Occipital lobe (tissue), 2 donors: ENCODE data around the gene POLR2J. TPM values are rescaled to one million over a fixed set of nuclear protein-coding genes. Genes with fewer than 3 reads are reported as not detected.
"Not testable (repeated sequence)": the region's sequence is repeated elsewhere in the genome, so short reads cannot be mapped to it uniquely, and the experiment has no call there.

Experiments used
- DNase-seq: peaks from one replicate; lab custom pipeline; 2025; lab: John Stamatoyannopoulos, UW
- total RNA-seq: library from RNA; depleted of rRNA; stranded (reverse); fragments of >200 nt; gene quantifications from one replicate; pipeline ENCODE4 v1.2.3, GENCODE V29; 2014

The POLR2J gene
- total RNA-seq, 1 donor from 2014 or later = 8.1 TPM

GRCh38 chr7:102494473-102495149 lies 15.9 kb upstream of the POLR2J start:
- not testable (repeated sequence) for DNase-seq

- not testable (repeated sequence) for DNase-seq
These were observed 15.3 kb upstream of the POLR2J start for GRCh38 chr7:102494026-102494425.

DNA sequence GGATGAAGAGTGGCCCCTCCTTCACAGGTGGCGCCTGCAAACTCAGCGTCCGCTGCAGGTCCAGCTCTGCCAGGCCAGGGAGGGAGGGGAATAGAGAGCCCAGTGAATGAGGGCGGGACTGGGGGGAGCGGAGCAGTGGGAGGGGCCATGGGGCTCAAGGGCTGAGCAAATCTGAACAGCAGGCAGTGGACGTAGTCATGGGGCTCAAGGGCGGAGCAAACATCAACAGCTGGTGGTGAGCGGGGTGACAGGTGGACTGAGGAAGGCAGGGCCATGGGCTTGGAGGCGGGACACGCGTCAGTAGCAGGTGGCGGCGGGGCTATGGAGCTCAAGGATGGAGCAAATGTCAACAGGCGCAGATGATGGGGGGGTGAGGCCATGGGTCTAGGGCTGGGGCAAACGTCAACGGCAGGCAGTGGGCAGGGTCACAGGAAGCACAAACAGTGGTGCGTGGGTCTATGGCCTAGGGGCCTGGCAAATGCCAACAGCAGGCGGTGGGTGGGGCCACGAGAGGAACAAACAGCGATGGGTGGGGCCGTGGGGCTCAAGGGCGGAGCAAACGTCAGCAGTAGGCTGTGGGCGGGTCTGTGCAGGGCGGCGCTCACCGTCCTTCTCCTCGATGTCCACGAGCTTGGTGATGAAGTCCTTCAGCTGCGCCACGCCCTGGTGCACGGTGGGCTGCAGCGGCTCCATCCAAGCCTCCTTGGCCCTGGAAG lies 14.7 kb upstream of the POLR2J start:
- DNase-seq = not testable (repeated sequence)

- DNase-seq = not testable (repeated sequence)
These were observed 11.9 kb upstream of the POLR2J start for GRCh38 chr7:102490529-102491075.

DNA sequence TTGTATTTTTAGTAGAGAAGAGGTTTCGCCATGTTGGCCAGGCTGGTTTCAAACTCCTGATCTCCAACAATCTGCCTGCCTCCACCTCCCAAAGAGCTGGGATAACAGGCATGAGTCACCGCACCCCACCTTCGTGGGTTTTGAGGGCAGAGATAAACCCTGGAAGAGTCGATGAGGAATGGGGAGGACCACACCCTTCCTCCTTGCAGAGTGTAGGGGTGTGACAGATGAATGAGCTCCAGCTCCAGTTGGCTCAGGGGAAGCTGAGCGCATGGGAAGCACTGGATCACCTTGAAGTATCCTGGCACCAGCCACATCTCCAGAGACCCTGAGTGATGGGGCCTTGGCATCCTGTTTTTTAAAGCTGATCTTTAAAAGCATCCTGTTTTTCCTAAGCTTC lies 5.6 kb upstream of the POLR2J start:
- DNase-seq = not testable (repeated sequence)

- not testable (repeated sequence) for DNase-seq
These were observed 3.2 kb upstream of the POLR2J start for GRCh38 chr7:102481962-102482361.

GRCh38 chr7:102479982-102480637 lies 1.4 kb upstream of the POLR2J start:
- DNase-seq = not testable (repeated sequence)

- DNase-seq = not testable (repeated sequence)
These were observed 475 bp upstream of the POLR2J start for GRCh38 chr7:102479209-102479584.

GRCh38 chr7:102474736-102475435 lies 3.8 kb downstream of the POLR2J start:
- not testable (repeated sequence) for DNase-seq

GRCh38 chr7:102474116-102474515 lies 4.6 kb downstream of the POLR2J start:
- not testable (repeated sequence) for DNase-seq

GRCh38 chr7:102473271-102473991 lies 5.3 kb downstream of the POLR2J start:
- DNase-seq = no peak

DNA sequence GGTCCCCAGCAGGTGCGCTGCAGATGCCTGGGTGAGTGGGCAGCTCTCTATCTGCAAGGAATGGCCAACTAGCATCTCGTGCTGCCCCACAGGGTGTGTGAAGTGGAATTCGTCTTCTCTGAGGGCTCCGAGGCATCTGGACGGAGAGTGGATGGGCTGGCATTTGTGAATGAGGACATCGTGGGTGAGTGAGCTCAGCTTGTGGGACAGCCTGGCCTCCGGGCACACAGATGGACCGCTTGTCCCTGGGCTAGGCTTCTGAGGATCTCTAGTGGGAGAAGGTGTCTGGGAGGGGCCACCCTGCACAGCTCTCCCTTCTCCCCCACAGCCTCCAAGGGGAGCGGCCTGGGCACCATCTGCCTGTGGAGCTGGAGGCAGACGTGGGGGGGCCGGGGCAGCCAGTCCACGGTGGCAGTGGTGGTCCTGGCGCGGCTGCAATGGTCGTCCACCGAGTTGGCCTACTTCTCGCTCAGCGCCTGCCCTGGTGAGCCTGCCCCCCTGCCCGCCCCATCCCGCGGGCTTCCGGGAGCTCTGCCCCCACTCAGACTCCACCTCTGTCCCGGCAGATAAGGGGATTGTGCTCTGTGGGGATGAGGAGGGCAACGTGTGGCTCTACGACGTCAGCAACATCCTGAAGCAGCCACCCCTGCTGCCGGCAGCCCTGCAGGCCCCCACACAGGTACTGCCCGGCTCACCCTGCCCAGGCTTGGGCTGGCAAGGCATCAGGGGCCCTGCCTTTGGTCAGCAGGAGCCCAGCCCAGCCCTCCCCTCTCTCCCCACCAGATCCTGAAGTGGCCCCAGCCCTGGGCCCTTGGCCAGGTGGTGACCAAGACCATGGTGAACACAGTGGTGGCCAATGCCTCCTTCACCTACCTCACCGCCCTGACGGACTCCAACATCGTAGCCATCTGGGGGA lies 6.3 kb downstream of the POLR2J start:
- DNase-seq = no peak

DNA sequence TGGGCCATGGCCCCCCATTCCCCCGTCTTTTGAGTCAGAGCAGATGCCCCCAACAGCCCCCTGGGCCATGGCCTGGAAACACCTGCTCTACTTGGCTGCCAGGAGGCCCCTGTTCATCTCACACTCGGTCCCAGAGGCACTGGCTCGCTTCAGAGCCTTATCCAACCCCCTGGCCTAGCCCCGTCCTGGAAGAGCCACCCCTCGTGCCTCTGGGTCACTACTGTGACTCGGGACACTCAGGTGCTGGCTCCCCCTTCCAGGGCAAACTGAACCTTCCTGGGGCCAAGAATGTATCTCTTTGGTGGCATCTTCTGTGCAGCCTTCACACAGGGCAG lies 7.0 kb downstream of the POLR2J start:
- no peak for DNase-seq

DNA sequence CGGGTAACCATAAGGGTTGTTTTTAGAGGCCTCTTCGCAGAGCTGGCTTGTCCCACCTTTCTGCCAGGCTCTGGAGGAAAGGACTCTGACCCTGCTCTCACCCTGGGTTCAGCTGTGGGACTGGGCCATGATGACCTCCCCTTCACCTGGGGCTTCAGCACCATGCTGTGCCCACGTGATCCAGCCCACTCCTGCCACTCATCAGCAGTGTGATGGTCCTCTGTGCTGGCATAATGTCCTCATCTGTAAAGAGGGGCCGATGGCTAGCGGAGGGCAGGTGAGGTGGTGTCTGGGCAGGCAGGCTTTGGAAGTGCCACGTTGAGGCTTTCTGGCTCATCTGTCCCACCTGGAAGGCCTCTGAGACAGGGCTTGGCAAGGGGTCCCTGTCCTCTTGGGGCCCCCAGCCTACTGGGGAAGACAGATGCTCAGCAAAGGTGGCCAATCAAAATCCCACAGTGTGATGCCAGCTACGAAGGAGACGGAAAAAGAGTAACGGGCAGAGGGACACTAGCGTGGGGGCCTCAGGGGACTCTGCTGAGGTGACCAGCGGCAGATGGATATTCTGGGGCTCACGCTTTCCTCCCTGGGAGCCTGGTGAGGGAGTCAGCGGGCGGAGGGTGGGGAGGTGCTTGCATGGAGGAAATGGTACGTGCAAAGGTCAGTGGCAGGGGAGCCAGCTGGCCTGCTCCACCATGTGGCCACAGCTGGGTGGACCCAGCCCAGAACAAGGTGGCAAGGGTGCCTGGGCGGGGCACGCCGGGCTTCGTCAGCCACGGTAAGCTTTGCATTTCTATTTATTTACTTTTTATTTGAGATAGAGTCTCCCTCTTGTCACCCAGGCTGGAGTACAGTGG lies 8.5 kb downstream of the POLR2J start:
- no peak for DNase-seq

DNA sequence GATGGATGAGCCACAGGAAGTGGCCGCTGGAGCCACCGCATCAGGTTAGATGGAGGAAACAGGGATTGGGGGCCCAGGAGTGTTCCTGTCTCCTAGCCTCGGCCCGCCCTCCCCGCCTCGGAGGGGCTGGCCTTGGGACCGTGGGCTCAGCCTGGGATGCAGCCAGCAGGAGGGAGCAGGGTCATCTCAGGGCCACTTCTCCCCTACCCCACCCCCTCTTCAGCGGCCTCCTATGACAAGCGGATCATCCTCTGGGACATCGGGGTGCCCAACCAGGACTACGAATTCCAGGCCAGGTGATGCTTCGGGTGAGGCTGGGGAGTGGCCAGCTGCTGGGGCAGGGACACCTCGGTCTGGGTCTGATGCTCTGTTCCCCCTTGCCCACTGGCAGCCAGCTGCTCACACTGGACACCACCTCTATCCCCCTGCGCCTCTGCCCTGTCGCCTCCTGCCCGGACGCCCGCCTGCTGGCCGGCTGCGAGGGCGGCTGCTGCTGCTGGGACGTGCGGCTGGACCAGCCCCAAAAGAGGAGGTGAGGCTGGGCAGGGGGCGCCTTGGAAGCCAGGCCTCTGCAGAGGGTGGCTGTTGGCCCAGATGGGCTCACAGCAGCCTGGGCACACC lies 9.3 kb downstream of the POLR2J start:
- no peak for DNase-seq

DNA sequence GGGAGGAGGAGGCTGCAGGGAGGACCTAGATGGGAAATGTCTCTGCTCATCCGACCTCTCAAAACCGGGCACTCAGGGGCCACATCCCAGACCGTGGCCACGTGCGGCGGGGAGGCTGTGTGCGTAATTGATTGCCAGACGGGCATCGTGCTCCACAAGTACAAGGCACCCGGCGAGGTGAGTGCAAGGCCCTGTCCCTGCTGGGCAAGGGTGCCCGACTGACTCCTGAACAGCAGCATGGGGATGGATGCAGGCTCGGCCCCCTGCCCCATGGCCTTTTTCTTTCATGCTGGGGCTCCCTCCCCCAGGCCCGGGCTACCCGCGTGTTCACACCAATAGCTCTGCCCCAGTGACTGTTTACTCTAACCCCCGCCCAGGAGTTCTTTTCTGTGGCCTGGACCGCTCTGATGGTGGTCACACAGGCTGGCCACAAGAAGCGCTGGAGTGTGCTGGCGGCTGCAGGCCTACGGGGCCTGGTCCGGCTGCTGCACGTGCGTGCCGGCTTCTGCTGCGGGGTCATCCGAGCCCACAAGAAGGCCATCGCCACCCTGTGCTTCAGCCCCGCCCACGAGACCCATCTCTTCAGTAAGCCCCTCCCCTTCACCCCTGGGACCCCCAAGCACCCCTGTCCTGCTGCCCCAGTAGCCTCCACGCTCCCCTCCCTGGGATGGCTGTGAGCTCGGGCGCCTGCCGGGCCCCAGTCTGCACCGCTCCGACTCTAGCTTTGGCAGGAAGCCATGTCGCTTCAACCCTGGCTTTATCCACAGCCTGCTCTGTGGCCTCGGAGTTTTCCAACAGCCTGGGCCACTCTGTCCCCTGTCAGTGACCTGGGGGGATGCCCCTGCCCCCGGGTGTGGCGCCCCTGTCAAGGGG lies 10.0 kb downstream of the POLR2J start:
- no peak for DNase-seq
